Activated CD8-positive, alpha-beta T cell treated with anti-CD3 and anti-CD28 coated beads for 36 hours (primary cell): ENCODE measurements around the gene SLC9A3. TPM values are rescaled to one million over a fixed set of nuclear protein-coding genes. Genes with fewer than 3 reads are reported as not detected.

ENCODE experiments used
- ATAC-seq: fragments of 200-7000 bp; cut with Tn5 transposase; one replicate; pipeline ENCODE4 v1.10.0; 2021; ENCODE audit warnings: mild to moderate bottlenecking, moderate library complexity
- CTCF ChIA-PET: fragments of 350-600 bp; sonication (Branson Sonifier 250); formaldehyde crosslinking; loops from one replicate; lab custom pipeline; 2021; ENCODE audit warnings: antibody characterized with exemption; lab: Charles Lee
- POLR2A ChIA-PET: fragments of 350-600 bp; sonication (Branson Sonifier 250); formaldehyde crosslinking; loops from one replicate; lab custom pipeline; 2021; ENCODE audit warnings: antibody characterized with exemption; lab: Charles Lee
- DNase-seq: peaks from one replicate; pipeline ENCODE4 v3.0.0-alpha.2; 2020
- H3K27ac Mint-ChIP-seq: one replicate; pipeline ENCODE4 v1.8.0; 2021; ENCODE audit warnings: mild to moderate bottlenecking, mixed read lengths
- H3K27me3 Mint-ChIP-seq: one replicate; pipeline ENCODE4 v1.8.0; 2021; ENCODE audit warnings: mixed read lengths
- H3K36me3 Mint-ChIP-seq: one replicate; pipeline ENCODE4 v1.8.0; 2021; ENCODE audit warnings: low read depth, mixed read lengths
- H3K4me1 Mint-ChIP-seq: one replicate; pipeline ENCODE4 v1.8.0; 2021; ENCODE audit warnings: low read depth, mixed read lengths
- H3K4me3 Mint-ChIP-seq: one replicate; pipeline ENCODE4 v1.8.0; 2021; ENCODE audit warnings: mild to moderate bottlenecking, moderate library complexity, mixed read lengths
- H3K9me3 Mint-ChIP-seq: one replicate; pipeline ENCODE4 v1.8.0; 2021; ENCODE audit warnings: mixed read lengths
- intact Hi-C: fragments of 100-400 bp; cut with micrococcal nuclease; formaldehyde crosslinking; loops from one replicate; pipeline ENCODE4 v1.10.0; 2022
- total RNA-seq, 2 experiments: library from RNA; stranded (reverse); gene quantifications; one replicate each; pipeline ENCODE4 v1.2.3, GENCODE V29; 2021
- TF ChIP-seq, protein P1 (sequence below): fragments of 200-600 bp; IDR thresholded peaks from one replicate; pipeline ENCODE4 v1.8.0; 2022; ENCODE audit warnings: antibody characterized with exemption, mild to moderate bottlenecking

The SLC9A3 gene
- total RNA-seq, 2 experiments from 2014 or later, result 3.2 to 3.3 TPM

DNA sequence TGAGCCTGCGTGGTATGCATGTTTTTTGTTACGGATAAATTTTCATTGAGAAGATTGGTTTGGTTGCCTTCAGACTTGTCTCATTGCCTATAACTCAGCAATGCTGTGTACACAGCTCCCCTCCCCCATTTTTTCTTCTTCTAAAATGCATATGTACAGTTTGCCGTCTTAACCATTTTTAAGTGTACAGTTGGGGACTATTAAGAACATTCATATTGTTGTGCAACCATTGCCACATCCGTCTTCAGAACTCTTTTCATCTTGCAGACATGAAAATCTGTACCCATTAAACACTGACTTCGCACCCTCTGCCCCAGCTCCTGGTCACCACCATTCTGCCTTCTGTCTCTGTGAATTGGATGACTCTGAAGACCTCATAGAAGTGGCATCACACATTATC lies 75.1 kb downstream of the SLC9A3 start:
- TF ChIP-seq, protein P1, sequence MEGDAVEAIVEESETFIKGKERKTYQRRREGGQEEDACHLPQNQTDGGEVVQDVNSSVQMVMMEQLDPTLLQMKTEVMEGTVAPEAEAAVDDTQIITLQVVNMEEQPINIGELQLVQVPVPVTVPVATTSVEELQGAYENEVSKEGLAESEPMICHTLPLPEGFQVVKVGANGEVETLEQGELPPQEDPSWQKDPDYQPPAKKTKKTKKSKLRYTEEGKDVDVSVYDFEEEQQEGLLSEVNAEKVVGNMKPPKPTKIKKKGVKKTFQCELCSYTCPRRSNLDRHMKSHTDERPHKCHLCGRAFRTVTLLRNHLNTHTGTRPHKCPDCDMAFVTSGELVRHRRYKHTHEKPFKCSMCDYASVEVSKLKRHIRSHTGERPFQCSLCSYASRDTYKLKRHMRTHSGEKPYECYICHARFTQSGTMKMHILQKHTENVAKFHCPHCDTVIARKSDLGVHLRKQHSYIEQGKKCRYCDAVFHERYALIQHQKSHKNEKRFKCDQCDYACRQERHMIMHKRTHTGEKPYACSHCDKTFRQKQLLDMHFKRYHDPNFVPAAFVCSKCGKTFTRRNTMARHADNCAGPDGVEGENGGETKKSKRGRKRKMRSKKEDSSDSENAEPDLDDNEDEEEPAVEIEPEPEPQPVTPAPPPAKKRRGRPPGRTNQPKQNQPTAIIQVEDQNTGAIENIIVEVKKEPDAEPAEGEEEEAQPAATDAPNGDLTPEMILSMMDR, result no peak
- no peaks in the 10 kb centered on the region for H3K27me3 Mint-ChIP-seq
- CTCF ChIA-PET, result interaction anchor here (1.2 kb wide), 1 partner anchor 24 kb away, joined by 4 read pairs; no protein-coding TSS in a partner anchor
- H3K9me3 Mint-ChIP-seq, result peaks cover 22% of the 10 kb centered on the region
- DNase-seq, result no peak
- peaks cover 79% of the 10 kb centered on the region for H3K36me3 Mint-ChIP-seq
- POLR2A ChIA-PET, result no interaction called here
- intact Hi-C loops, result no loop called here
- no peak for ATAC-seq
- peaks cover 53% of the 10 kb centered on the region for H3K4me1 Mint-ChIP-seq
- no peak overlapping the region for H3K27ac Mint-ChIP-seq
- no peak overlapping the region for H3K4me3 Mint-ChIP-seq

DNA sequence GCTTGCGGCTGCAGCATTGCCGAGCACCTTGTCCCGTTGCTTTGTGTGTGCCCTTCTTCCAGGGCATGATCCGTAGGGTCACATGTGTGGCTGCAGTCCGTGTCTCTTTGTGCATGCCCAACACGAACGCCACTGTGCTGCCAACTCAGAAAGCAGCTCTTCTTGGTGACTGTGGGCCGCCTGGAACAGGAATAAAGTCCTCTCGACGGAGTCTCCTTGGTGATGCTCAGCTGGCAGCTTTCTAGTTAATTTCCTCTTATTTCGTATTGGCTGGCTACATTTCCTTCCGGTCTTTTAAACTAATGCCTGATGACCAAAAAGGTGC lies 75.5 kb downstream of the SLC9A3 start:
- POLR2A ChIA-PET, result interaction anchor here (1.0 kb wide), 1 partner anchor 23 kb away, joined by 3 read pairs; no protein-coding TSS in a partner anchor
- no peak overlapping the region for H3K27ac Mint-ChIP-seq

DNA sequence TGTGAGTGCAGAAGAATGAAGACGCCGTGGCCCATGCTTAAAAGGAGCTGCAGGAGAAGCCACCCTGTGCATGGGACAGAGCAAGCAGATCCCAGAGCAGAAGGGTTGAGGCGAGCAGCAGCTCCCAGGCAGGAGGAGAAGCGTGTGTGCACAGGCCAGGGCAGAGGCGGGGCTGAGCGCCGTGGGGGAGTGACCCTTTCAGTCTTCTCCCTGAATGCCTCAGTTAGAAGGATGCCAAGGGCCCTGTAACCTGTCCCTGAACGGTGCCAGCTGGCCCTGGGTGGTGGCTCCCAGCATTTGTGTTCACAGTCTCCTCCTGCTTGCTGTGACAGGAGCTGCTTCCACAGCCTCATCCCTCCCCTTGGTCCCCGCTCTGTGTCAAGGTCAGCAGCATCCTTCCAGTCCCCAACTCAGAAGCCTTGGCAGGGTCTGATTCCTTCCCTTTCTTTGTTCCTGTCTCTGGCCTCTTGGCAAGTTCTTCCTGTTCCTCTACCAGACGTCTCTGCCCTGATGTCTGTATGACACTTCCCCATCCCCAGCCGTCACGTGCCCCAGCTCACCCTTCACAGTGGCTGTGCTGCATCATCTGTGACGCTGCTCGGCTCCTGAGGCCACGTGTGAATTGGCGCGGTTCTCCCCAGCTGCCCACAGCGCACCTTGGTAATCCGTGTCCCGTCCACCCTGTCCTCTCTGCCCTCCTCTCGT lies 76.0 kb downstream of the SLC9A3 start:
- Mint-ChIP-seq H3K27ac (no peak overlapping the region), H3K36me3 (peaks cover 70% of the 10 kb centered on the region), H3K4me3 (no peak overlapping the region), H3K4me1 (peaks cover 48% of the 10 kb centered on the region), H3K27me3 (no peaks in the 10 kb centered on the region), H3K9me3 (peaks cover 22% of the 10 kb centered on the region)
- ATAC-seq, result no peak
- TF ChIP-seq, protein P1, result no peak
- POLR2A ChIA-PET, result interaction anchor here (0.6 to 1.0 kb wide), 4 partner anchors 24 to 445 kb away, joined by 3 read pairs; no protein-coding TSS in a partner anchor
- CTCF ChIA-PET, result interaction anchor here (1.0 to 1.2 kb wide), 4 partner anchors 10 to 38 kb away, joined by 3 to 4 read pairs (median 4); no protein-coding TSS in a partner anchor
- DNase-seq, result no peak
- intact Hi-C loops, result no loop called here

More for the DNA sequence above, 75.5 kb downstream of the SLC9A3 start:
- peaks cover 50% of the 10 kb centered on the region for H3K4me1 Mint-ChIP-seq
- peaks cover 22% of the 10 kb centered on the region for H3K9me3 Mint-ChIP-seq
- CTCF ChIA-PET, result interaction anchor here (1.2 kb wide), 1 partner anchor 25 kb away, joined by 4 read pairs; no protein-coding TSS in a partner anchor
- H3K36me3 Mint-ChIP-seq, result peaks cover 75% of the 10 kb centered on the region
- intact Hi-C loops, result no loop called here
- DNase-seq, result no peak
- no peak for ATAC-seq
- H3K4me3 Mint-ChIP-seq, result no peak overlapping the region
- TF ChIP-seq, protein P1, result no peak
- no peaks in the 10 kb centered on the region for H3K27me3 Mint-ChIP-seq

DNA sequence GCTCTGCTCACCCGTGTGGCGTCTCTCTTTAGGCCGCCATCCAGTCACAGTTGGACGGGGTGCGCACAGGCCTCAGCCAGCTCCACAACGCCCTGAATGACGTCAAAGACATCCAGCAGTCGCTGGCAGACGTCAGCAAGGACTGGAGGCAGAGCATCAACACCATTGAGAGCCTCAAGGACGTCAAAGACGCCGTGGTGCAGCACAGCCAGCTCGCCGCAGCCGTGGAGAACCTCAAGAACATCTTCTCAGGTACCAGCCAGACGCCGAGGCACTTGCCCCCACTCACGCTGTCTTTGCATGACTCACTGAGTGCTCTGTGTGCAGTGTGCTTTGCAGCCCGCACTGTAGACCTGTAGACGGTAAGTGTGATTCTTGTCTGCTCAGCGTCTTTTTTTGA lies 76.7 kb downstream of the SLC9A3 start:
- Mint-ChIP-seq H3K4me3 (no peak overlapping the region), H3K4me1 (peaks cover 41% of the 10 kb centered on the region), H3K27me3 (no peaks in the 10 kb centered on the region), H3K9me3 (peaks cover 19% of the 10 kb centered on the region), H3K27ac (no peak overlapping the region), H3K36me3 (peaks cover 65% of the 10 kb centered on the region)
- TF ChIP-seq, protein P1, result no peak
- ChIA-PET CTCF (interaction anchor here (0.6 to 3.7 kb wide), 17 partner anchors 9 to 228 kb away, joined by 3 to 28 read pairs (median 4); partner anchors contain the start of gene CEP72), POLR2A (interaction anchor here (0.6 to 1.3 kb wide), 6 partner anchors 24 to 446 kb away, joined by 3 to 4 read pairs (median 3); no protein-coding TSS in a partner anchor)
- intact Hi-C loops, result no loop called here
- no peak for DNase-seq
- no peak for ATAC-seq

DNA sequence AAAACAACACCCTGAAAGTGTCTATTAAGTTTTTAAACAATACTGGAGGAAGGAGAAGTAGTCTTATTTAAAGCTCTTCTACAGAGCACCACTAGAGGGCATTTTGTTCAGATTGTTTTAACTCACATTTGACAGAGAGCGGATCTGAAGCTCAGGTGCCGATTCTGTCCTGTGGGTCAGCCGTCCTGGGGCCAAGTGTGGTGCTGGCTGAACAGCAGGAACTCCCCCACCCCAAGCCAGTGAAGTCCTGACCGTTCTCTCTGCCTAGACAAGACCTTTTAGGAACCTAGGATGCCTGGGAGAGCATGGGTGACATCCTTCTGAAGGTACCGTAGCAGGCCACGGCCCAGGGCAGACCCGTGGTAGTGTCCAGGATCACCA lies 77.4 kb downstream of the SLC9A3 start:
- Mint-ChIP-seq H3K4me3 (no peak overlapping the region), H3K27ac (peak overlapping the region; percentile 55), H3K4me1 (peaks cover 40% of the 10 kb centered on the region), H3K36me3 (peaks cover 62% of the 10 kb centered on the region), H3K9me3 (peaks cover 13% of the 10 kb centered on the region), H3K27me3 (no peaks in the 10 kb centered on the region)
- CTCF ChIA-PET, result interaction anchor here (0.6 to 3.7 kb wide), 23 partner anchors 10 to 258 kb away, joined by 3 to 28 read pairs (median 4); partner anchors contain the start of gene CEP72
- TF ChIP-seq, protein P1, result peak; percentile 80
- POLR2A ChIA-PET, result interaction anchor here (0.7 to 4.6 kb wide), 5 partner anchors 11 to 207 kb away, joined by 3 to 20 read pairs (median 4); no protein-coding TSS in a partner anchor
- intact Hi-C loops, result no loop called here
- ATAC-seq, result peak; percentile 47
- no peak for DNase-seq
